Loucy (cell line): ENCODE measurements around the gene CD74.

ENCODE experiments used
- H2AFZ ChIP-seq: fragments of 200-600 bp; sonication (generic); 2 replicates; pipeline ENCODE4 v1.6.0; 2016; ENCODE audit warnings: antibody characterized with exemption, mild to moderate bottlenecking, low read length, moderate library complexity
- H3F3A ChIP-seq: fragments of 200-600 bp; 2 replicates; pipeline ENCODE4 v1.6.0; 2016; ENCODE audit warnings: antibody characterized with exemption, low read depth, mild to moderate bottlenecking
- H3K27me3 ChIP-seq: fragments of 200-600 bp; sonication (generic); 2 replicates; pipeline ENCODE4 v1.6.1; 2014; ENCODE audit warnings: low read length, mild to moderate bottlenecking; ENCODE audit not compliant: insufficient read depth, poor library complexity, severe bottlenecking
- H3K36me3 ChIP-seq: fragments of 200-600 bp; sonication (generic); 2 replicates; pipeline ENCODE4 v1.6.1; 2016; ENCODE audit warnings: low read length; ENCODE audit not compliant: insufficient read depth
- H3K4me1 ChIP-seq: fragments of 200-600 bp; sonication (generic); 2 replicates; pipeline ENCODE4 v1.5.1; 2014; ENCODE audit warnings: low read length, mild to moderate bottlenecking; ENCODE audit not compliant: insufficient read depth, poor library complexity, severe bottlenecking
- H3K4me2 ChIP-seq: fragments of 200-600 bp; sonication (generic); 2 replicates; pipeline ENCODE4 v1.6.0; 2014; ENCODE audit warnings: antibody characterized with exemption, low read length, low read depth, mild to moderate bottlenecking; ENCODE audit not compliant: poor library complexity, severe bottlenecking
- H3K4me3 ChIP-seq: fragments of 200-600 bp; sonication (generic); 2 replicates; pipeline ENCODE4 v1.5.1; 2014; ENCODE audit warnings: low read length, mild to moderate bottlenecking, mixed read lengths; ENCODE audit not compliant: poor library complexity, severe bottlenecking
- H3K79me2 ChIP-seq: fragments of 200-600 bp; sonication (generic); 2 replicates; pipeline ENCODE4 v1.6.1; 2014; ENCODE audit warnings: low read length; ENCODE audit not compliant: insufficient read depth
- H3K9ac ChIP-seq: fragments of 200-600 bp; sonication (generic); 2 replicates; pipeline ENCODE4 v1.6.0; 2014; ENCODE audit warnings: mild to moderate bottlenecking, low read depth, low read length, moderate library complexity; ENCODE audit not compliant: poor library complexity, severe bottlenecking
- H3K9me2 ChIP-seq: fragments of 200-600 bp; sonication (generic); replicated peaks from 2 replicates; pipeline ENCODE4 v1.6.1; 2016; ENCODE audit warnings: low read depth, low read length, mixed read lengths
- H3K9me3 ChIP-seq: fragments of 200-600 bp; sonication (generic); 2 replicates; pipeline ENCODE4 v1.6.1; 2014; ENCODE audit warnings: mild to moderate bottlenecking, antibody characterized with exemption, low read length, low read depth; ENCODE audit not compliant: insufficient read depth
- H4K20me1 ChIP-seq: fragments of 200-600 bp; sonication (generic); 2 replicates; pipeline ENCODE4 v1.6.0; 2014; ENCODE audit warnings: antibody characterized with exemption, low read length, mild to moderate bottlenecking; ENCODE audit not compliant: insufficient read depth, poor library complexity, severe bottlenecking
- EZH2phosphoT487 ChIP-seq: fragments of 200-600 bp; IDR thresholded peaks from 2 replicates; pipeline ENCODE4 v1.6.1; 2018; ENCODE audit warnings: antibody characterized with exemption, mild to moderate bottlenecking, moderate library complexity, borderline replicate concordance
- TF ChIP-seq, protein P1 (sequence below): fragments of 200-600 bp; sonication (generic); conservative IDR thresholded peaks from 2 replicates; pipeline ENCODE4 v1.5.1; 2014; ENCODE audit warnings: mild to moderate bottlenecking, antibody characterized with exemption, low read length

CD74 gene

GRCh38 chr5:150404121-150404520 lies 8.6 kb downstream of the CD74 start:
- no peak overlapping the region for H3K9ac ChIP-seq
- H3K36me3 ChIP-seq = peaks cover 16% of the 10 kb centered on the region; the same call in 1 of the 2 replicates

DNA sequence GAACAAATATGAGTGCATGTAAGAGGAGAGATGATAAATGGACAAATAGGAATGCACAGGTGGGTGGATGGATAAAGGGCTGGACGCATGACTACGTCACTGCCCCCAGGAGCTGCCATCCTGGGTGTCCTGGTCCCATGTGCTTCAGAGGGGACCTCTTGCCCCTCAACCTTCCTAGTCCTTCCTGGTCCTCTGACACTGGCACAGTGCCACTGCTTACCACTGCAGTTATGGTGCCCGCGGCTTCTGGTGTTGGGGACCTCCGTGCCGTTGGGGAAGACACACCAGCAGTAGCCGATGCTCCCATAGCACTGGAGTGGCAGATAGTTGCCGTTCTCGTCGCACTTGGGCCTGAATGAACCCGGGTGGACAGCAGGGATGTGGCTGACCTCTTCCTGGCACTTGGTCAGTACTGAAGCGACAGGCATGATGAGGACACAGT lies 9.8 kb downstream of the CD74 start:
- Histone ChIP-seq H3K9me2 (no peaks in the 10 kb centered on the region), H3F3A (no peaks in the 10 kb centered on the region; the same call in 1 of the 2 replicates), H3K9ac (no peak overlapping the region)

More at GRCh38 chr5:150404121-150404520, 8.6 kb downstream of the CD74 start:
- H3K9me2 ChIP-seq = no peaks in the 10 kb centered on the region
- H3F3A ChIP-seq = no peaks in the 10 kb centered on the region; the same call in 1 of the 2 replicates
- no peaks in the 10 kb centered on the region for H3K9me3 ChIP-seq
- TF ChIP-seq, protein P1, sequence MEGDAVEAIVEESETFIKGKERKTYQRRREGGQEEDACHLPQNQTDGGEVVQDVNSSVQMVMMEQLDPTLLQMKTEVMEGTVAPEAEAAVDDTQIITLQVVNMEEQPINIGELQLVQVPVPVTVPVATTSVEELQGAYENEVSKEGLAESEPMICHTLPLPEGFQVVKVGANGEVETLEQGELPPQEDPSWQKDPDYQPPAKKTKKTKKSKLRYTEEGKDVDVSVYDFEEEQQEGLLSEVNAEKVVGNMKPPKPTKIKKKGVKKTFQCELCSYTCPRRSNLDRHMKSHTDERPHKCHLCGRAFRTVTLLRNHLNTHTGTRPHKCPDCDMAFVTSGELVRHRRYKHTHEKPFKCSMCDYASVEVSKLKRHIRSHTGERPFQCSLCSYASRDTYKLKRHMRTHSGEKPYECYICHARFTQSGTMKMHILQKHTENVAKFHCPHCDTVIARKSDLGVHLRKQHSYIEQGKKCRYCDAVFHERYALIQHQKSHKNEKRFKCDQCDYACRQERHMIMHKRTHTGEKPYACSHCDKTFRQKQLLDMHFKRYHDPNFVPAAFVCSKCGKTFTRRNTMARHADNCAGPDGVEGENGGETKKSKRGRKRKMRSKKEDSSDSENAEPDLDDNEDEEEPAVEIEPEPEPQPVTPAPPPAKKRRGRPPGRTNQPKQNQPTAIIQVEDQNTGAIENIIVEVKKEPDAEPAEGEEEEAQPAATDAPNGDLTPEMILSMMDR = no peak
- no peak for TF ChIP-seq EZH2phosphoT487
- H3K4me3 ChIP-seq = no peak overlapping the region
- H4K20me1 ChIP-seq = no peaks in the 10 kb centered on the region
- no peak overlapping the region for H3K4me2 ChIP-seq
- H3K27me3 ChIP-seq = no peaks in the 10 kb centered on the region
- H3K79me2 ChIP-seq = no peaks in the 10 kb centered on the region
- peaks cover 17% of the 10 kb centered on the region for H3K4me1 ChIP-seq
- no peak overlapping the region for H2AFZ ChIP-seq

GRCh38 chr5:150402229-150402773 lies 10.4 kb downstream of the CD74 start:
- Histone ChIP-seq H3K27me3 (no peaks in the 10 kb centered on the region), H3K79me2 (no peaks in the 10 kb centered on the region), H4K20me1 (no peaks in the 10 kb centered on the region), H3K9ac (no peak overlapping the region), H3K36me3 (peaks cover 35% of the 10 kb centered on the region; the same call in 1 of the 2 replicates), H3K4me2 (no peak overlapping the region), H3K4me3 (no peak overlapping the region), H3K9me2 (no peaks in the 10 kb centered on the region), H3F3A (no peaks in the 10 kb centered on the region; the same call in 1 of the 2 replicates), H2AFZ (no peak overlapping the region), H3K9me3 (no peaks in the 10 kb centered on the region), H3K4me1 (peaks cover 17% of the 10 kb centered on the region)
- TF ChIP-seq, protein P1 = no peak
- TF ChIP-seq EZH2phosphoT487 = no peak

More for the DNA sequence above, 9.8 kb downstream of the CD74 start:
- H3K79me2 ChIP-seq = no peaks in the 10 kb centered on the region
- H2AFZ ChIP-seq = no peak overlapping the region
- H3K4me3 ChIP-seq = no peak overlapping the region
- H3K9me3 ChIP-seq = no peaks in the 10 kb centered on the region
- no peaks in the 10 kb centered on the region for H4K20me1 ChIP-seq
- no peaks in the 10 kb centered on the region for H3K27me3 ChIP-seq
- no peak for TF ChIP-seq EZH2phosphoT487
- TF ChIP-seq, protein P1 = no peak
- H3K36me3 ChIP-seq = peaks cover 28% of the 10 kb centered on the region; the same call in 1 of the 2 replicates
- peaks cover 17% of the 10 kb centered on the region for H3K4me1 ChIP-seq
- H3K4me2 ChIP-seq = no peak overlapping the region
